ENCODE data around the gene EEF1E1.
"Not testable (repeated sequence)": the region's sequence is repeated elsewhere in the genome, so short reads cannot be mapped to it uniquely, and the experiment has no call there.

The EEF1E1 gene

GRCh38 chr6:8043221-8043620 lies 59.1 kb downstream of the EEF1E1 start:
- peak overlapping the region; percentile 90 for H3K27ac ChIP-seq
- 0 out of 2 replicates have a peak overlapping the region, but pooled peaks have one; percentile 45 for H3K4me3 ChIP-seq
- H3K9ac ChIP-seq (ENCODE audit: insufficient read length) = no peak overlapping the region
- TF ChIP-seq EZH2 (IDR thresholded peaks at IDR 0.05) (no peak), FOXP2 (optimal IDR thresholded peaks at IDR 0.05; ENCODE audit: control extremely low read depth, extremely low read length, insufficient read depth) (no peak), POLR2AphosphoS5 (IDR thresholded peaks at IDR 0.05; ENCODE audit: borderline replicate concordance, low read depth, low read length) (no peak)
- no peaks in the 10 kb centered on the region for H3K9me3 ChIP-seq (ENCODE audit: low read depth, low read length)
- DNase-seq (ENCODE audit: low read depth, low spot score) = no peak
- peaks cover 30% of the 10 kb centered on the region for H3K36me3 ChIP-seq (ENCODE audit: insufficient read depth, low read length)

- Histone ChIP-seq H3K9ac (ENCODE audit: insufficient read length) (no peak overlapping the region), H3K27ac (peak overlapping the region; percentile 90), H3K36me3 (ENCODE audit: insufficient read depth, low read length) (peaks cover 32% of the 10 kb centered on the region), H3K9me3 (ENCODE audit: low read depth, low read length) (no peaks in the 10 kb centered on the region), H3K4me3 (peak overlapping the region; percentile 45)
- peak; percentile 55 for DNase-seq (ENCODE audit: low read depth, low spot score)
- TF ChIP-seq FOXP2 (optimal IDR thresholded peaks at IDR 0.05; ENCODE audit: control extremely low read depth, extremely low read length, insufficient read depth) (no peak), POLR2AphosphoS5 (IDR thresholded peaks at IDR 0.05; ENCODE audit: borderline replicate concordance, low read depth, low read length) (no peak; the same call in 1 of the 2 replicates), EZH2 (IDR thresholded peaks at IDR 0.05) (no peak)
Measured at GRCh38 chr6:8041913-8042583, 60.3 kb downstream of the EEF1E1 start.

- DNase-seq (ENCODE audit: low read depth, low spot score); H3K9ac ChIP-seq (ENCODE audit: insufficient read length); H3K9me3 ChIP-seq (ENCODE audit: low read depth, low read length); H3K4me3 ChIP-seq; H3K27ac ChIP-seq: not testable (repeated sequence)
- H3K36me3 ChIP-seq (ENCODE audit: insufficient read depth, low read length) = peaks cover 26% of the 10 kb centered on the region
Measured at GRCh38 chr6:8034107-8034506, 68.2 kb downstream of the EEF1E1 start.

GRCh38 chr6:8030920-8031319 lies 71.4 kb downstream of the EEF1E1 start:
- no peak for TF ChIP-seq POLR2AphosphoS5 (IDR thresholded peaks at IDR 0.05; ENCODE audit: borderline replicate concordance, low read depth, low read length)
- TF ChIP-seq FOXP2 (optimal IDR thresholded peaks at IDR 0.05; ENCODE audit: control extremely low read depth, extremely low read length, insufficient read depth) = no peak
- DNase-seq (ENCODE audit: low read depth, low spot score) = no peak
- Histone ChIP-seq H3K4me3 (no peak overlapping the region), H3K9ac (ENCODE audit: insufficient read length) (no peak overlapping the region), H3K9me3 (ENCODE audit: low read depth, low read length) (no peaks in the 10 kb centered on the region), H3K36me3 (ENCODE audit: insufficient read depth, low read length) (peaks cover 6% of the 10 kb centered on the region), H3K27ac (no peak overlapping the region)
